Stimulated activated CD8-positive, alpha-beta memory T cell treated with anti-CD3 and anti-CD28 coated beads, Interleukin-12 subunit alpha, Interleukin-12 subunit beta, amount 100 ng/mL, for 24 hours (primary cell): Measurements from ENCODE around the gene NAA50.

Experiments
- DNase-seq: peaks from one replicate; pipeline ENCODE4 v3.0.0-alpha.2; 2020; ENCODE audit errors: extremely low read depth

The NAA50 gene

DNA sequence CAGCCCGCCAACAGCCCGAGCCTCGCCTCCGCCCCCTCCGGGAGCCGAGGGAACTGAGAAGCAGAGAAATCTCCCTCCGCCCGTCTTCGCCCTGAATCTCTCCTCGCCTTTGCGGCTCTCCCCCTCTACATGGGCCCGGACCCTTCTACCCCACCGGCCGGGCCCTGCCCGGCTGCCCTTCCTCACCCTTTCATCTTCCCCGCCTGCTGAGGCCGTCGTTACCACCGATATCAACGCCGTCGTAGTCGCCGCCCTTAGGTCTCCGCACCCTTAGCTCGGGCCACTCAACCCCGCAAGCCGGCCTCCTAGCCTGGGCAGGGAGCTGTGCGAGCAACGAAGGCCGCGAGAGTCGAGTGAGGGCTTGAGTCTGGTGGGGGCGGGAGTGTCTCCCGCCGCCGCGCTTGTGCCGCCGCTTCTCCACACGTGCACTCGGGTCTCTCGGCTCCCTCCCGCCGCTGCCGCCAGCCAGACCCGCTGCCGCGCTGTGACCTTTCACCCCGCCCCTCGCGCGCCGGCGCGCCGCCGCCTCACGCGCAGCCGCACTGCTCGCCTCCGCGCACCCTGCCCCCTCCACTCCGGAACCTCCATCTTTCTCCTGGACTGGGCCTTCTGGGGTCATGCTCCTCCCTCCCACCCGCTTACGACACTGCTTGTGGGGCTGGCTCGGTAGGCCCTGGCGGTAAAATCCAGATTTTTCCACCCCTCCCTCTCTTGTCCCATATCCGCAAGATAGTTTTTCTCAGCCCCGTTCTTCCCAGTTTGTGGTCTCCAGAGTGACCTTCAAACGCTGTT, at the start of gene NAA50:
TSS of gene NAA50 (minus strand) at position 494 of the 792 bp plus-strand sequence. CDS start at position 194, 300 bp downstream.
- DNase-seq: peak; percentile 86

DNA sequence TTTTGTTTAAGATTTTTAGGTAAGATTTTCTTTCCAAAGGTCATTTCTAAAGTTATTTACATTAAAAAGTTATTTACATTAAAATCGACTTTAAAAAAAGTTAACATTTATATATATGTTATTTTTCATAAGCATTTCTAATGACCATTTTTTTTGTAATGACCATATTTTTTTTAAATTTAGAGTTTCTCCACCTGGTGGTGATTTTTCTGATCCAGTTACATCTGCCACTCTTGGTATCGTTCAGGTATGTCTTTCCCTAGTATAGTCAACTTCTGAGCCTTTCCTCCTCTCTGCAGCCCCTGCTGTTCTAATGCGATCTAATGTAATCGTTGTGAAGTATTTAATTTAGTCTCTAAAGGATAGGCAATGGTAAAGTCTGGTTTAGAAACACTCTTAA, 49.6 kb upstream of the NAA50 start:
- no peak for DNase-seq

DNA sequence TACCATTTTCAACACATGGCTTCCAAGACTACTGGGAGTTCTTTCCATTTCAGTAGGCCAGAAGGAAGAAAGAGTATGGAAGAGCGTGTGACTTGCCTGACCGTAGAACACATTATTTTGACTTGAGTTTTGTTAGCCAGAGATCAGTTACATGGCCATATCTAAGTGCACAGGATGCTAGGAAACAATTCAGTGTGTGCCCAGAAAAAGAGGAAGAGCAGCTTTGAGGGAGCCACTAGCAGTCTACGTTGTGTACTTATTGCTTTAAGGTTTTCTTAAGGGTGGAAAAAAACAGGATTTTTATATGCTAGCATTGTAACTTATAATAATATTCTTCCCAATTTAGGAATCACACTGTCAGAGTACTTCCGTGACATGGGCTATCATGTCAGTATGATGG, 48.5 kb upstream of the NAA50 start:
- no peak for DNase-seq

DNA sequence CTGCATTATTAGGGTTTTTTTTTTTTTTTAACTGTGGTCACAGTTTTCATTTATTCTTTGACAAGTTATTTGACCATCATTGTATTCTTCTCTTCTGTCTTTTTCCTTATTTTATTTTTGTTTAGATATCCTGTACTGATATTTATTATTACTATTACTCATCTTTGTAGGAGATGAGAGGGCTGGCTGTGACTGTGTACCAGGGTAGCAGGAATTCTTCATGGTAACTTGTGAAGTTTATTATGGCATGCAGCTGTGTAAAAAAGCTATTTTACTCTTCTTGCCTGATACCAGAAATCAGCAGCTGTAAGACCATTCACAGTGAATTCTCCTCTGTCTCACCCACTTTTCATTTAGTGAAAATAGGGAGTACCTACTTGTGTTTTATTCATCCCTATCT, 45.3 kb upstream of the NAA50 start:
- DNase-seq: no peak

DNA sequence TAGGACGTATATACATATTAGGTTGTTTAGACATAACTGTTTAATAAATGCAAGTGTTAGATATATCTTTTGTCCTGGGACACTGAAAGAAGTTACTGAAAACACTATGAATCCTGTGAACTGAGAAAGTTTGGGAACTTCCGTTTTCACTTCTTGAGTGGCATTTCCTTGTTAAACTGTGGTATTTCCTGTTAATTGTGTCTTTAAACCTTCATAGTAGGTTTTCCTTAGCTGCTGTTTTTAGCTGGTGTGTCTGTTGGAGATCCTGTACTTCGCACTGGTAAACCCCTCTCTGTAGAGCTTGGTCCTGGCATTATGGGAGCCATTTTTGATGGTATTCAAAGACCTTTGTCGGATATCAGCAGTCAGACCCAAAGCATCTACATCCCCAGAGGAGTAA, 37.9 kb upstream of the NAA50 start:
- DNase-seq: no peak

DNA sequence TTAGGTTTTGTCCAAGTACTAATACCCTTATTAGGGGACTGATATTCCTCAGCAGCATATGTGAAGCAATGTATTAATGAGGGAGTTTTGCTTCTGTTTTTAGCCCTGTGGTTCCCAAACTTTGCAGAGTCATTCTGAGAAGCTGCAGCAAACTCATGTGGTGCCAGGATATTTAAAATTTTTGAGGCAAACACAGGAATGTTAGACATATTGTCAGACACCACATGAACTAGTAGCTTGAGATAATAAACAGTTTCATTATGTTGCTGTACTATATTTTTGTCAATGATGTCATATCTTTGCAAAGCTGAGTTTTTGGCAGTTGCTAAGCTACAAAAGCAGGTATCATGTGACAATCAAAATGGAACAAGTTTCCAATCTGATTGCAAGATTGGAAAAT, 37.4 kb upstream of the NAA50 start:
- no peak for DNase-seq

DNA sequence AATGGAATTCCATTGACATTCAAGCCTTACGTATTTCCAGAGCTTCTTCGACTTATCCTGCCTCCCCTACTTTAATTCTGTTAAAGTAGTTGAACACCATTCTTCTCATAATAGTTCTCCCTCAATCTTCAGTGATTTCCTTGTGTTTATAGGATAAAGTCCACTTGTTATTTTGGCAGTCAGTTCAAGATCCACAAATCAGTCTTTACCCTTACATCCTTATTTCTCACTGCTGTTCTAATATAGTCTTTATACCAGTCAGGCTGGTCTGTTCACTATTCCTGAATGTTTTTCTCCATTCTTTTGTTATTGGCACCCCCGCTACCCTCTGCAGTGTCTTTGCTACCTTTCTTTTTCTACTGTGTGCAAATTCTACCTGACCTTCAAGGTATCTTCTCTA, 30.5 kb upstream of the NAA50 start:
- DNase-seq: no peak

DNA sequence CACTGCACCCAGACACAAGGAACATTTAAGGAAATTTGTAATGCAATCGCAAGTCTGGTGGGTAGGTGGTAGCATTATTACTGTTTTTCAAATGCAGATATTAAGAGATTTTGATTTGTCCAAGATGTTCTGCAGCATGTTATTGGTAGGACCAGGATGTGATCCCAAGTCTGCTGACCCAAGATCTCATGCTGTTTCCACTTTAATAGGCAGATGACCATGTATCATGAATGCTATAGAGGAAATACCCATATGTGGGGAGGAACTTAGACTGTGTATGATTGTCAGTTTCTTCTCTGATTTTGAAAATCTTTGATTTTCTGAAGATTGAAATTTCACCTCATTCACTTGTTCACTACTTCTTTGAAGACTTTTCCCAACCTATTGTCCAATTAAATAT, 29.5 kb upstream of the NAA50 start:
- DNase-seq: no peak

DNA sequence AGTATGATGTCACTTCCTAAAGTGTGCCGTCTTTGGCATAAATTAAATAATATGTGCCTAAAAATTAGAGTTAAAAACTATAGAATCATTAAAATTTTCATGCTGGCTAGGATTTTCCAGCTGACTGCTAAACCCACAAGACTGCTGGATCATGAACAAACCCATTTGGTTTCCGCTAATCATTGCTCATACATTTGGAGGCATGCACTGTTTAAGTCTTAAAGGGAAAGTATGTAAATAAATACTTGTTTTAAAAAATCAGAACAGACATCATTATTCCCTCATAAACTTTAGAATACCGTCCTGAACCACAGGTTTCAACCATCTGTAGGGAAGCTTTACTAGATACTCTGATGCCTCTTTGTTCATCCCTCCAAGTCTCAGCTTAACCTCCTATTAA, 27.3 kb upstream of the NAA50 start:
- DNase-seq: no peak

DNA sequence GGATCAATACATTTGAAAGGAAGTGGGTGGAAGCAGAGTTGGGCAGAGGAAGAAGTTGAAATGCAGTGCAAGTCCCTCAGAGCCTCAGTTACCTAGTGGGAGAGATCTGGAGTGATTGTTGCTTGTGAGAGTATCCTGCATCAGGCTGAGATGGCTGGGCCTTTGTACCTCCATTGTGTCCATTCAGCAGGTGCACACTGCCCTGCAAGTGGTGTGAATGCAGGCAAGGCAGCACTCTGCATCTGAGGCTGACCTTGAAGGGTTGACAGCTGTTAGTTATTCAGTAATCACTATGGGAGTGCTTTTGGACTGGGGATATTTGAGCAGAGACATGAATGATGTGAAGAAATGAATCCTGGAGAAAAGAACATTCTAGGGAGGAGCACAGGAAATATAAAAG, 25.9 kb upstream of the NAA50 start:
- no peak for DNase-seq

DNA sequence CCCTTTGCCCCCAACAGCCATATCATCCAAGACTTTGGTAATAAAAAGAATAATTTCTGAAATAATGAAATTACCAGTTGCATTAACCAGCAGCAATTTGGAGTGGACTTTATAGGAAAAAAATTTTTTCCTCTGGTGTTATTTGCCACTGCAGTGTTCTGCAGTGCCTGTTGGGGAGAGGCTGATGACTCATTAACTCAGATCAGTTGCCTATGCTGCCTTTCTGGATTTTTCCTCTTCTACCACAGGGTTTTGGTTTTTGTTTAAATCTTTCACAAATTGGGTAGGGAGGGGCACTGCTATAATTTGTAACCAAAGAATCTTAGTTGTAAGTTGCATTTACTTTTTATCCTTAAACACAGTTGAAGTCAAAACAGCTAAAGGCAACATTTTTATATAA, 23.5 kb upstream of the NAA50 start:
- no peak for DNase-seq

DNA sequence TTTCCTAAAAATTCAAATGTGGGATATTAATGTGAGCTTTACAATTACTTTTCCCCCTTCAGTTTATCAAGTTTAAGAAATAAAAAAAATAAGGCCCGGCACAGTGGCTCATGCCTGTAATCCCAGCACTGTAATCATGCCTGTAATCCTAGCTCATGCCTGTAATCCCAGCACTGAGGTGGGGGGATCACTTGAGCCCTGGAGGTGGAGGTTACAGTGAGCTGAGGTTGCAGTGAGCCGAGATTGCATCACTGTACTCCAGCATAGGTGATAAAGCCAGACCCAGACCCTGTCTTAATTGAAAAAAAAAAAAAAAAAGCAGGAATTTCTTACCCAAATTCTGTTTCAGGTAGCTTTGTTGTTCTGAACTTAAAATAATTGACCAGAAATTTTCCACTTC, 18.6 kb upstream of the NAA50 start:
- no peak for DNase-seq

DNA sequence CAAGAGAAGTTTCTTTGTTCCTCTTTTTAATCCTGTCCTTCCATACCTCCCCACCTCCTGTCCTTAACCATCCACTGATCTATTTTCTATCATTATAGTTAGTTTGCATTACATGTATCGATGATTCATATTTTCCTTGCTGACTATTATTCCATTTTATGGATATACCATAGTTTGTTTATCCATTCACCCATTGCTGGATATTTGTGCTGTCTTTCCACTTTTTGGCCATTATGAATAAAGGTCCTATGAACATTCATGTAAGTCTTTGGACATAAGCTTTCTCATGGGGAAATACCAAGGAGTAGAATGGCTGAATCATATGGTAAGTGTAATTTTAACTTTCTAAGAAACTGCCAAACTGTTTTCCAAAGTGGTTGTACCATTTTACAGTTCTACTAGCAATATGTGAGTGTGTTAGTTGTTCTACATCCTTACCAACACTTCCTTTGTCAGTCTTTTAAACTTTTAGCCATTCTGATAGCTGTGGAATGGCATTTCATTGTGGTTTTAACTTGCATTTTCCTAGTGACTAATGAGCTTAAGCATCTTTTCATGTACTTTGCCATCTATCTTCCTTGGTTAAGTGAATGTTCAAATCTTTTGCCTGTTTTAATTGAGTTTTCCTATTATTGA, 12.5 kb upstream of the NAA50 start:
- no peak for DNase-seq

DNA sequence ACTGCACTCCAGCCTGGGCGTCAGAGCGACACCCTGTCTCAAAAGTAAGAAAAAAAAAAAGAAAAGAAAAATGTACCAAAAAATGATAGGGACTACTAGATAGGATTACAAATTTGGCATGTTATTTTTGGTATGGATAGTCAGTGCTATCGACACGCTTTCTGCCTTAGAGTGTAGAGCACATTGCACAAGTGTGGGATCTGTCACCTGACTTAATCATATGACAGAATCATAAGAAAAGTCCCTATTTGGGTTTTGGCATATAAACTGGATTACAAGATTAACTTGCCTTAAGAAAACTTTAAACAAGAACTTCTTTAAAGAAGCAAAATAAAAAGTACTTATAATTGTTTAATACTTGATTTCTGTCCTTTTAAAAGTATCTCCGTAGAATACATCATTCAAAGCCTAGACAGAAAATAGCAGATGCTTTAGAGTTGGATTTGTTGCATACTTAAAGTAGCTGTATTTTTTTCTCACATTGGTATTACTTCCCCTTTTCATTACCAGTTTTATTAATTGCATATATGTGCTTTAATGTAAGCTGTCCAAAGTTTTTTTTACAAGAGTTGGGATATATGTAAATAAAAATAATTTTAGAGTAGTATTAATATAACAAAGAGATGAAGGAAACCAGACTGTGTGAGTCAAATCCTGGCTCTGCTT, 8.6 kb upstream of the NAA50 start:
- no peak for DNase-seq

DNA sequence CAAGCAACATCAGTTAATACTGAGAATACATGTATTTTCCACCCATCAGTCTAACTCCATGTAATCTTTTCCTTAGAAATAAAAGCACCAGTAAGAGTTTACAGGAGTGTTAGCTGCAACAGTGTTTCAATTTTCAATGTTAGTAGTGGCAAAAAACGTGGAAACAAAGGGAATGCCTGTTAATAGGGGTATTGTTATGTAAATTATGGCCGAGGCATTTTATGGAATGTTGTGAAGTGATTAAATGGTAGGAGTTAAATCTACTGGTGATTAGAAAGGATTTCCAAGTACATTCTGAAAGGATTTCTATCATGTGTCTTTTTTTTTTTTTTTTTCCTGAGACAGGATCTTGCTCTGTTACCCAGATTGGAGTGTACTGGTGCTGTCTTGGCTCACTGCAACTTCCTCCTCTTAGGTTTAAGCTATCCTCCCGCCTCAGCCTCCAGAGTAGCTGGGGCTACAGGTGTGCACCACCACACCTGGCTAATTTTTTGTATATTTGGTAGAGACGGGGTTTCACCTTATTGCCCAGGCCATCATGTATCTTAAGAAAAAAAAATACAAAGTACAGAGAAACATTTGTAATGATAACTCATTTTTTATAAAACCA, 7.4 kb upstream of the NAA50 start:
- DNase-seq: no peak

DNA sequence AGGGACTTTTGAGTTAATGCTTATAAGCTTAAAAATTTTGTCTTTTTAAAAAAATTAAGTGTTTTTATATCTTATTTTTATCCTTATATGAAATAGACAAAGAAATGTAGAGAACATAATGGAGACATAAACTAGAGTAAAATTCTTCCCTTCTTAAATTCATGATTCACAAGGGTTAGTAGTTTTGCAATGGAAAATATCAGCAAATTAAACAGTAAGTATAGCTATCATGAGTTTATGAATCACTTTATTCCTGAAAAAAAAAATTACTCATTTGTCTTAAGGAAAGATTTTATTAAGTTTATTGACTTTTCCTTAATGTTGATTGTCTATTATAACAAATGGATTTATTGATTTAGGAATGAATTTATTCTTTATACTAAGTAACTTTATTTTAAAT, 5.1 kb upstream of the NAA50 start:
- DNase-seq: no peak

DNA sequence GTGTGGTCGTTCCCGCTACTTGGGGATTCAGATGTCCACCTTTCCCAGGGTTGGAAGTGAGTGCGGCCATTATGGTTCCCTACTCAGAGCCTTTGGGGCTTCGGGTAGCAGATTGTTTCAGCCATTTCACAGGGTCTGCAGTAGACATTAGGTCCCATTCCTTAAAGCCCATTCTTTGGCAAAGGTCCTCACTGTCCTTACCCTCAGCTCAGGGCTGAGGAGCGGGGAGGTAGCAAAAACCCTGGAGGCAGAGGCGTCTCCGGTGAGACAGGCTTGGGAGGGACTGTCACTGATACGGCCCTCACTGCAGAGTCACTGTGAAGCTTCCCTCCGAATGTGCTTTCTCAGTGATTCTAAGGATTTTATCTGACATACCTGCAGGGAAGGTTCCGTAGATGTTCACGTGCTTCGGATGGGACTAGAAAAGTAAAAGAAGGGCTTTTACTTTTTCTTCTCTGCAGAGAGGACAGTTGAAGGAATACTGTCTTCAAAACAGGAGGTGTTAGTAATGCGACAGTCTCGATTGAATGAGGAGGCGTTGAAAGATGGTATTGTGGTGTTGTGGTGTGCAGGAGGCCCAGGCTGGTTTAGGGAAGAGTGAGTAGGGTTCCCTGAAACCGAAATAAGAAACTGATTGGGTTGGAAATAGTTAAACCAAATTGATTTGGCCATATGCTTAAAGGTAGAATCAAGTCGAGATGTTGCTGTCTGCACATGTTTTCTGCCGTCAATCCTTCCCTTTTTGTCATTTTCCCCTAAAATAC, 1.4 kb upstream of the NAA50 start:
- DNase-seq: peak; percentile 10

DNA sequence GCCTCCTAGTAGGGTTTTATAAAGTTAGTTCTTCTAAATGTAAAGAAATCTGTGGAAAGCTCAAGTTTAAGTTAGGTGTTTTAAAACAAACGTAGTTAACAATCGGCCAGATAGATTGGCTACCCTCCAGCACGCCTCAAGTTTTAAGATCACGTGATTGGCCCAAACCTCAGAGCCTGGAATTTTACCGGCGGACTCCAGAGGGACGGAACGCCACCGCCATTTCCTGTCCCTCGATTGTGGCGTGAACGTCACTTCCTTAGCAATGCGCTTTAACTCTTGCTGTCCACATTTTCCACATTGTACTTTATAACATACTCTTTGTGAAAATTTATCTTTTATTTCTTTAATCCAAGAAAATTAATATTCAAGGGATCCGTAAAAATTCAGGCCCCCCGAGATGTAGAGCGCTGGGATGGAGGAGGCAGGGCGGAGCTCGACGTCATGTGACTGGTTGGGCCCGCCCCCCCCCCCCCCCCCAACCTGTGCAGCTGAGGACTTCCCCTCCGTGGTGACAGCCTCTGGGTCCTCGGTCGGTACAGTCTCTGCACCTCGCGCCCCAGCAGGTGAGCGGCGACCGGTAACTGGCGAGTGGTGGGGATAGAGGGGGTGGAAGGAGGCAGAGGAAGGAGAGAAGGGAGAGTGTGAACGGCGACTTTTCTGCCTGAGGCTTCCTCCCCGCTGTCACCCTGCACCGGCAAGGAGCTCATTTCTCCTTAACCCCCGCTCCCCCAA, 666 bp upstream of the NAA50 start, which contains the start of gene ATP6V1A:
TSS of gene ATP6V1A (plus strand) at position 488 of the 735 bp plus-strand sequence. CDS start 31,719 bp downstream, outside the sequence.
- DNase-seq: peak; percentile 58

DNA sequence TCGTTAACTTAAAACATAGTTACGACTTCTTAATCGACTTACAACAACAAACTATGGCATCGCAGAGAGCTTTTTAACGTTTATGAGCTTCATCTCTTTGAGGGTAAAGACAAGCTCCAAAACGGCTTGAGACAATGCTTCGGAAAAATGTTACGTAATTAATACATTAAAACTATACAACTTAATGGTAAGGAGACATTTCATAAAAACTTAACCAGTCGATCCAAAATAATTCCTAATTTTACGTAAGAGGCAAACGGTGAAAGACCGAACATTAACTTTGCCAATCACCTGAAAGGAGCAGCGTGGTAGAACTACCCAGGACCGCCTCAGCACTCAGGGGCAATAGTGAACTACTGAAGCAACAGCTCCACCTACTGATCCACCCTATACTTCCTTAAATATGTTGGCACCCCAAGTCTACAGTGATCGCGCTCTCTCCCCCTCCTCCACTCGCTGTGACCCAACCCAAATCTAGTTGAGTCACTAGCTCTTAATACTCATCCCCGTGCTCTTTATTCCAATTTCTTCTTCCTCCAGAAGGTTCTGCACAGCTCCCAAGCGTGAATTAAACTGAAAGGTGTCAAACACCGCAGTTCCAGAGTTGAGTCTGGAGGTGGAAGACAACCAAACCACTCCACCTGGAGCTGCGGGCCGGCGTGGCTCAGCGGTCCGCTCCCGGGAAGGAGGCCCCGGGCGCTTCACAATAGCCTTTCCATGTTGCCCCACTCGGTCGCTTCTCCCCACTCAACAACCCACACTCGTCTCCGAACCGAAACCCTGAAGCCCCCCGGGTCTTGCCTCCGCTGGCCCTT, 901 bp downstream of the NAA50 start:
- DNase-seq: peak; percentile 63

DNA sequence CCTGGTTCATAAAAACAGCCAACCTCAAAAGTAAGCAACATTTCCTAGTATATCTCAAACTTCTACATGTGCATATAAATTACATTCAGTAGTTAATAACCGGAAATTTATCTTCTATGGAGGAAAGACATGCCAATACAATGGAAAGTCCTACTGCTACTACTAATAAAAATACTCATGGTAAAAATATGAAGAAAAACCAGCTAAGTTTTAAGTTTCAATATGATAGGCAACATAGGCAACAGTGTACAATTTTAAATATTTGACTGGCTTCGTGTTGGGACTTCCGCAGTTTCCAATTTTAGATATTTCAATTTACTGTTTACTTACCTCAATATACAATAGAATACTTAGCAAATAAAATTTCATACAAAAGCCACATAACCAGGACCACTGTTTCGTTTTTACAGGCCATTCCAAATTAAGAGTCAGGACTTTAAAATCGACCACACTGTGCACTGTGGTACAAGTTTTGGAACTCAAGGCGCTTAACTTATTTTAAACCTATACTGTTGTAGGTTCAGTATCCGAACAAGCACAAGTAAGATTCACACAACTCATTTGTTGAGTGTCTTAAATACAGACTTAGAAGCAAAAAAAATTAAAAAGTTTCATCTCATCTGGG, 2.9 kb downstream of the NAA50 start:
- DNase-seq: no peak
